HepG2 (cell line): Measurements from ENCODE around the gene CD7. TPM values are rescaled to one million over a fixed set of nuclear protein-coding genes. Genes with fewer than 3 reads are reported as not detected.

ENCODE experiments used
- GATAD2A ChIP-seq: IDR thresholded peaks from 2 replicates; pipeline ENCODE4 v1.6.1; 2016
- GFI1 ChIP-seq: sonication (generic); formaldehyde crosslinking; IDR thresholded peaks from 2 replicates; pipeline ENCODE4 v1.5.0; 2020; ENCODE audit warnings: missing genetic modification reagents, mild to moderate bottlenecking, borderline replicate concordance
- KDM5A ChIP-seq: fragments of 200-600 bp; sonication (generic); IDR thresholded peaks from 2 replicates; pipeline ENCODE4 v1.7.0; 2018; ENCODE audit warnings: antibody characterized with exemption, mild to moderate bottlenecking, low read length, borderline replicate concordance
- MXD4 ChIP-seq: IDR thresholded peaks from 2 replicates; pipeline ENCODE4 v1.6.1; 2016; ENCODE audit warnings: mild to moderate bottlenecking, missing biosample characterization, missing genetic modification reagents
- SP1 ChIP-seq, 2 experiments: fragments of 450-650 bp in 1 of 2; sonication (generic) in 1 of 2; formaldehyde crosslinking in 1 of 2; IDR thresholded peaks; 2 replicates each; pipeline versions ENCODE4 v1.4.0 to v1.6.1; 2016 to 2020; ENCODE audit warnings: missing genetic modification reagents in 1 of 2
- SP2 ChIP-seq: sonication (generic); formaldehyde crosslinking; IDR thresholded peaks from 2 replicates; pipeline ENCODE4 v1.5.1; 2020; ENCODE audit warnings: mild to moderate bottlenecking, missing genetic modification reagents
- ZBTB1 ChIP-seq: sonication (generic); formaldehyde crosslinking; IDR thresholded peaks from 2 replicates; pipeline ENCODE4 v1.4.0; 2020; ENCODE audit warnings: missing genetic modification reagents, borderline replicate concordance
- ZNF10 ChIP-seq: sonication (generic); formaldehyde crosslinking; IDR thresholded peaks from 2 replicates; pipeline ENCODE4 v1.4.0; 2020; ENCODE audit warnings: mild to moderate bottlenecking, low read depth, missing genetic modification reagents, borderline replicate concordance
- ZNF124 ChIP-seq: sonication (generic); formaldehyde crosslinking; IDR thresholded peaks from 2 replicates; pipeline ENCODE4 v1.4.0; 2020; ENCODE audit warnings: missing genetic modification reagents
- ZNF235 ChIP-seq: sonication (generic); formaldehyde crosslinking; IDR thresholded peaks from 2 replicates; pipeline ENCODE4 v1.8.1; 2023; ENCODE audit warnings: mild to moderate bottlenecking, missing genetic modification reagents, borderline replicate concordance
- ZNF263 ChIP-seq: sonication (generic); formaldehyde crosslinking; IDR thresholded peaks from 2 replicates; pipeline ENCODE4 v1.4.0; 2020; ENCODE audit warnings: missing genetic modification reagents
- ZNF292 ChIP-seq: sonication (generic); formaldehyde crosslinking; IDR thresholded peaks from 2 replicates; pipeline ENCODE4 v1.8.1; 2022; ENCODE audit warnings: mild to moderate bottlenecking, low read depth, missing genetic modification reagents, borderline replicate concordance
- ZNF383 ChIP-seq: sonication (generic); formaldehyde crosslinking; IDR thresholded peaks from 2 replicates; pipeline ENCODE4 v1.4.0; 2020; ENCODE audit warnings: missing genetic modification reagents, mild to moderate bottlenecking, borderline replicate concordance
- ZNF446 ChIP-seq: sonication (generic); formaldehyde crosslinking; IDR thresholded peaks from 2 replicates; pipeline ENCODE4 v1.5.0; 2020; ENCODE audit warnings: mild to moderate bottlenecking, missing genetic modification reagents
- ZNF652 ChIP-seq: IDR thresholded peaks from 2 replicates; pipeline ENCODE4 v1.6.1; 2016; ENCODE audit warnings: low read depth, borderline replicate concordance
- ZNF720 ChIP-seq: sonication (generic); formaldehyde crosslinking; IDR thresholded peaks from 2 replicates; pipeline ENCODE4 v1.4.0; 2020; ENCODE audit warnings: missing genetic modification reagents
- polyA plus RNA-seq, 8 experiments: library from polyadenylated mRNA; depleted of rRNA in 3 of 8; stranded (reverse) in 7 of 8; unstranded in 1 of 8; fragments of >200 nt; fragmentation: Illumina TruSeq in 4 of 8; extraction: Trizol in 4 of 8; gene quantifications; 2 replicates each; pipeline versions ENCODE4 v1.2.1 to v1.2.3, GENCODE V29; 2011 to 2016; ENCODE audit warnings: low read depth in 4 of 8, missing spikeins in 1 of 8, mixed read lengths in 1 of 8; ENCODE audit not compliant: insufficient read depth in 1 of 8
- total RNA-seq, 5 experiments: library from RNA; depleted of rRNA; stranded (reverse); fragments of >200 nt; fragmentation: Illumina TruSeq; extraction: Trizol; gene quantifications; 2 replicates each; pipeline ENCODE4 v1.2.3, GENCODE V29; 2016; ENCODE audit warnings: low read depth in 1 of 5
- TF ChIP-seq, protein P1 (sequence below): IDR thresholded peaks from 2 replicates; pipeline ENCODE4 v1.6.1; 2016; ENCODE audit warnings: missing compliant biosample characterization, missing genetic modification reagents, borderline replicate concordance
- TF ChIP-seq, protein P2 (sequence below): sonication (generic); formaldehyde crosslinking; IDR thresholded peaks from 2 replicates; pipeline ENCODE4 v1.4.0; 2020; ENCODE audit warnings: missing genetic modification reagents
- TF ChIP-seq, protein P3 (sequence below): sonication (generic); formaldehyde crosslinking; IDR thresholded peaks from 2 replicates; pipeline ENCODE4 v1.4.0; 2020; ENCODE audit warnings: mild to moderate bottlenecking, missing genetic modification reagents
- TF ChIP-seq, protein P4 (sequence below): sonication (generic); formaldehyde crosslinking; IDR thresholded peaks from 2 replicates; pipeline ENCODE4 v1.4.0; 2020; ENCODE audit warnings: mild to moderate bottlenecking, low read depth, missing genetic modification reagents

CD7 gene
- total and polyA plus RNA-seq, 2 of the 13 experiments (the other 11 are each of a cell fraction or from before 2014, with no cell fraction given), result 67.6 to 76.4 TPM

DNA sequence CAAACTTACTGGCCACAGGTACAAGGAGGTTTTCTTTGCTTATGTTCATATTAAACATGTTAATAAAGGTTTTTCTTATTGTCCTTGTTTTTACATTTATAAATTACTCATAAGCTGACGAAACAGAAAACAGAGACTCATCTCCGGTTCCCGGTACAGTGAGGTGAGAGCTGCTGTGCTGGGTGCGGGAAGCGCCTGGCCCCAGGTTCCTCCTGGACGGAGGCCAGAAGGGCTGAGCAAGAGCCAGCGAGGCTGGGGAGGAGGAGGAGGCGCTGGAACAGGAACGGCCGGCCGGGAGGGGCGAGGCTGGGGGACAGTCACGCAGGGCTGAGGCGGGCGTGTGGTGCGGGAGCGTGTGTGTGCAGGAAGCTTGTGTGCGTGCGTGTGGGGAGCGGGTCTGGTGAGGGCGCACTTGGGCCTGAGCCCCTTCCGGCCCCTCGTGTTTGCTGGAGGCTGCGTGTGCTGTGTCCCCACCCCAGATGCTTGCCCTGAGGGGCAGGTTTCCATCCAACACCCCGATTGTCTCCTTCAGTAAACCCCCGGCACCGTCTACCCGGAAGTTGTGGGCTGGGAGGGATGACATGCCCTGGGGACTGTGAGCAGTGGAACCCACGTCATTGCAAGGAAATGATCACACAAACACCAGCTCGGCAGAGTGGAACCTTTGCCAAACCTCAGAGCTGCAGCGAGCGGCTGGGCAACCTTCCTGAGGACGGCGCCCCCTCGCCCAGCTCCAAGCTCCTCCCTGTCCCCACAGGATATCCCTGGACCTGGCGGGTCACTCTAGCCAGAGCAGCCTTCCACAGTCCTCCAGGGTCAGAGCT is 19.5 kb downstream of the CD7 start (continued):
- TF ChIP-seq ZNF383 (CRISPR knock-in tag) (0 out of 2 replicates have a peak, but pooled peaks have one; percentile 58), ZNF446 (CRISPR knock-in tag) (peak; percentile 72; the same call in 1 of the 2 replicates), KDM5A (no peak), SP2 (CRISPR knock-in tag) (peak; percentile 37; the same call in 1 of the 2 replicates), ZNF292 (CRISPR knock-in tag) (peak; percentile 77), SP1 (IDR thresholded peaks at IDR 0.05) (no peak), SP1 (CRISPR knock-in tag; IDR thresholded peaks at IDR 0.05) (no peak), GATAD2A (CRISPR knock-in tag) (peak; percentile 63), ZNF263 (CRISPR knock-in tag) (peak; percentile 73), ZNF124 (peak; percentile 60; the same call in 1 of the 2 replicates), GFI1 (CRISPR knock-in tag) (no peak), ZNF235 (CRISPR knock-in tag) (no peak), ZNF10 (CRISPR knock-in tag) (0 out of 2 replicates have a peak, but pooled peaks have one; percentile 41), ZNF652 (CRISPR knock-in tag) (no peak), ZNF720 (CRISPR knock-in tag) (no peak), MXD4 (no peak), ZBTB1 (CRISPR knock-in tag) (peak; percentile 91; the same call in 1 of the 2 replicates)
- TF ChIP-seq, protein P1, sequence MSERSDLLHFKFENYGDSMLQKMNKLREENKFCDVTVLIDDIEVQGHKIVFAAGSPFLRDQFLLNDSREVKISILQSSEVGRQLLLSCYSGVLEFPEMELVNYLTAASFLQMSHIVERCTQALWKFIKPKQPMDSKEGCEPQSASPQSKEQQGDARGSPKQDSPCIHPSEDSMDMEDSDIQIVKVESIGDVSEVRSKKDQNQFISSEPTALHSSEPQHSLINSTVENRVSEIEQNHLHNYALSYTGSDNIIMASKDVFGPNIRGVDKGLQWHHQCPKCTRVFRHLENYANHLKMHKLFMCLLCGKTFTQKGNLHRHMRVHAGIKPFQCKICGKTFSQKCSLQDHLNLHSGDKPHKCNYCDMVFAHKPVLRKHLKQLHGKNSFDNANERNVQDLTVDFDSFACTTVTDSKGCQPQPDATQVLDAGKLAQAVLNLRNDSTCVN, result no peak
- TF ChIP-seq, protein P2, sequence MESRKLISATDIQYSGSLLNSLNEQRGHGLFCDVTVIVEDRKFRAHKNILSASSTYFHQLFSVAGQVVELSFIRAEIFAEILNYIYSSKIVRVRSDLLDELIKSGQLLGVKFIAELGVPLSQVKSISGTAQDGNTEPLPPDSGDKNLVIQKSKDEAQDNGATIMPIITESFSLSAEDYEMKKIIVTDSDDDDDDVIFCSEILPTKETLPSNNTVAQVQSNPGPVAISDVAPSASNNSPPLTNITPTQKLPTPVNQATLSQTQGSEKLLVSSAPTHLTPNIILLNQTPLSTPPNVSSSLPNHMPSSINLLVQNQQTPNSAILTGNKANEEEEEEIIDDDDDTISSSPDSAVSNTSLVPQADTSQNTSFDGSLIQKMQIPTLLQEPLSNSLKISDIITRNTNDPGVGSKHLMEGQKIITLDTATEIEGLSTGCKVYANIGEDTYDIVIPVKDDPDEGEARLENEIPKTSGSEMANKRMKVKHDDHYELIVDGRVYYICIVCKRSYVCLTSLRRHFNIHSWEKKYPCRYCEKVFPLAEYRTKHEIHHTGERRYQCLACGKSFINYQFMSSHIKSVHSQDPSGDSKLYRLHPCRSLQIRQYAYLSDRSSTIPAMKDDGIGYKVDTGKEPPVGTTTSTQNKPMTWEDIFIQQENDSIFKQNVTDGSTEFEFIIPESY (CRISPR knock-in tag), result no peak
- TF ChIP-seq, protein P3, sequence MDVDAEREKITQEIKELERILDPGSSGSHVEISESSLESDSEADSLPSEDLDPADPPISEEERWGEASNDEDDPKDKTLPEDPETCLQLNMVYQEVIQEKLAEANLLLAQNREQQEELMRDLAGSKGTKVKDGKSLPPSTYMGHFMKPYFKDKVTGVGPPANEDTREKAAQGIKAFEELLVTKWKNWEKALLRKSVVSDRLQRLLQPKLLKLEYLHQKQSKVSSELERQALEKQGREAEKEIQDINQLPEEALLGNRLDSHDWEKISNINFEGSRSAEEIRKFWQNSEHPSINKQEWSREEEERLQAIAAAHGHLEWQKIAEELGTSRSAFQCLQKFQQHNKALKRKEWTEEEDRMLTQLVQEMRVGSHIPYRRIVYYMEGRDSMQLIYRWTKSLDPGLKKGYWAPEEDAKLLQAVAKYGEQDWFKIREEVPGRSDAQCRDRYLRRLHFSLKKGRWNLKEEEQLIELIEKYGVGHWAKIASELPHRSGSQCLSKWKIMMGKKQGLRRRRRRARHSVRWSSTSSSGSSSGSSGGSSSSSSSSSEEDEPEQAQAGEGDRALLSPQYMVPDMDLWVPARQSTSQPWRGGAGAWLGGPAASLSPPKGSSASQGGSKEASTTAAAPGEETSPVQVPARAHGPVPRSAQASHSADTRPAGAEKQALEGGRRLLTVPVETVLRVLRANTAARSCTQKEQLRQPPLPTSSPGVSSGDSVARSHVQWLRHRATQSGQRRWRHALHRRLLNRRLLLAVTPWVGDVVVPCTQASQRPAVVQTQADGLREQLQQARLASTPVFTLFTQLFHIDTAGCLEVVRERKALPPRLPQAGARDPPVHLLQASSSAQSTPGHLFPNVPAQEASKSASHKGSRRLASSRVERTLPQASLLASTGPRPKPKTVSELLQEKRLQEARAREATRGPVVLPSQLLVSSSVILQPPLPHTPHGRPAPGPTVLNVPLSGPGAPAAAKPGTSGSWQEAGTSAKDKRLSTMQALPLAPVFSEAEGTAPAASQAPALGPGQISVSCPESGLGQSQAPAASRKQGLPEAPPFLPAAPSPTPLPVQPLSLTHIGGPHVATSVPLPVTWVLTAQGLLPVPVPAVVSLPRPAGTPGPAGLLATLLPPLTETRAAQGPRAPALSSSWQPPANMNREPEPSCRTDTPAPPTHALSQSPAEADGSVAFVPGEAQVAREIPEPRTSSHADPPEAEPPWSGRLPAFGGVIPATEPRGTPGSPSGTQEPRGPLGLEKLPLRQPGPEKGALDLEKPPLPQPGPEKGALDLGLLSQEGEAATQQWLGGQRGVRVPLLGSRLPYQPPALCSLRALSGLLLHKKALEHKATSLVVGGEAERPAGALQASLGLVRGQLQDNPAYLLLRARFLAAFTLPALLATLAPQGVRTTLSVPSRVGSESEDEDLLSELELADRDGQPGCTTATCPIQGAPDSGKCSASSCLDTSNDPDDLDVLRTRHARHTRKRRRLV (CRISPR knock-in tag), result no peak
- TF ChIP-seq, protein P4, sequence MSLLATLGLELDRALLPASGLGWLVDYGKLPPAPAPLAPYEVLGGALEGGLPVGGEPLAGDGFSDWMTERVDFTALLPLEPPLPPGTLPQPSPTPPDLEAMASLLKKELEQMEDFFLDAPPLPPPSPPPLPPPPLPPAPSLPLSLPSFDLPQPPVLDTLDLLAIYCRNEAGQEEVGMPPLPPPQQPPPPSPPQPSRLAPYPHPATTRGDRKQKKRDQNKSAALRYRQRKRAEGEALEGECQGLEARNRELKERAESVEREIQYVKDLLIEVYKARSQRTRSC (CRISPR knock-in tag), result 0 out of 2 replicates have a peak, but pooled peaks have one; percentile 6
